ENCODE data around the gene PPP1R10.

PPP1R10 gene

DNA sequence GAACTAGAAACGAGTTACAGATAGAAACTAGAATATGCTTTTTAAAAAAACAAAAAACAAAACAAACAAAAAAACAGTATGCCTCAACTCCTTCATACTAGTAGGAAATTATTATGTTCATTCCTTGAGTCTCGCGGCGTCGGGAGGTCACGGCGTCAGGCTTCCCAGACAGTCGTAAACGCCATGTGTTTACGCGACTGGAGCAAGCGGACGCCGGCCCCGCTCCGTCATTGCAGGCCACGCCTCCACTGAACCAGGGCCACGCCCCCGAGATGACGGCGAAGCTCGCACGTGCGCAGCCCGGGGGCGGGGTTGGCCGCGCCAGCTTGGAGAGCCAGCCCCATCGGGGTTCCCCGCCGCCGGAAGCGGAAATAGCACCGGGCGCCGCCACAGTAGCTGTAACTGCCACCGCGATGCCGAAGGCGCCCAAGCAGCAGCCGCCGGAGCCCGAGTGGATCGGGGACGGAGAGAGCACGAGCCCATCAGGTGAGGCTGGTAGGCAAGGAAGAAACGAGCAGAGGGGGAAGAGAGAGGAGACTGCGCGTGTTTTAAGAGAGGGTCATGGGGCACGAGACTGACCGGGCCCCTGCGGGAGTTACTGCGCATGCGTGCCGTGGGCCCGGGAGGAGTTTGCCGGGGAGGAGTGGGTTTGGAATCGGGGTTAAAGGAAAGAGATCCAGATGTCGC is 45.8 kb downstream of the PPP1R10 start, which contains the start of gene ABCF1:
Gene ABCF1, plus strand, starts transcription at position 368 of the 687 bp plus-strand sequence. Its CDS starts 46 bp downstream, at position 414.
- Histone ChIP-seq H3K79me2 (ENCODE audit: control insufficient read depth, low read length) (peaks cover 53% of the 10 kb centered on the region), H3K27me3 (ENCODE audit: control insufficient read depth, low read length) (no peaks in the 10 kb centered on the region), H3K4me3 (ENCODE audit: low read length) (peak within 1 kb of the TSS; percentile 87), H3K9me2 (replicated peaks; ENCODE audit: control insufficient read depth, low read length) (no peaks in the 10 kb centered on the region), H3F3A (ENCODE audit: control insufficient read depth, insufficient read depth) (no peaks in the 10 kb centered on the region; the same call in 1 of the 2 replicates), H3K36me3 (ENCODE audit: control insufficient read depth, low read length) (peaks cover 35% of the 10 kb centered on the region), H3K27ac (ENCODE audit: low read depth, low read length) (peak within 1 kb of the TSS; percentile 59), H3K9me3 (ENCODE audit: control insufficient read depth, insufficient read depth, low read length) (no peaks in the 10 kb centered on the region), H3K4me1 (ENCODE audit: control insufficient read depth, low read length) (peaks cover 41% of the 10 kb centered on the region), H4K20me1 (ENCODE audit: control insufficient read depth, insufficient read depth, low read depth, low read length) (peaks cover 28% of the 10 kb centered on the region), H3K4me2 (ENCODE audit: low read length) (peak within 1 kb of the TSS; percentile 85)
- TF ChIP-seq EZH2phosphoT487 (IDR thresholded peaks at IDR 0.05; ENCODE audit: borderline replicate concordance, low read length), result no peak
- no peak for TF ChIP-seq CTCF (IDR thresholded peaks at IDR 0.05; ENCODE audit: low read depth, low read length, poor library complexity, severe bottlenecking)

- Histone ChIP-seq H3K27ac (ENCODE audit: low read depth, low read length) (no peak overlapping the region), H3K79me2 (ENCODE audit: control insufficient read depth, low read length) (peaks cover 48% of the 10 kb centered on the region), H3F3A (ENCODE audit: control insufficient read depth, insufficient read depth) (no peaks in the 10 kb centered on the region; the same call in 1 of the 2 replicates), H4K20me1 (ENCODE audit: control insufficient read depth, insufficient read depth, low read depth, low read length) (peaks cover 28% of the 10 kb centered on the region), H3K4me2 (ENCODE audit: low read length) (peak overlapping the region; percentile 85), H3K27me3 (ENCODE audit: control insufficient read depth, low read length) (no peaks in the 10 kb centered on the region), H3K9me3 (ENCODE audit: control insufficient read depth, insufficient read depth, low read length) (no peaks in the 10 kb centered on the region), H3K9me2 (replicated peaks; ENCODE audit: control insufficient read depth, low read length) (no peaks in the 10 kb centered on the region), H3K4me1 (ENCODE audit: control insufficient read depth, low read length) (peaks cover 41% of the 10 kb centered on the region), H3K36me3 (ENCODE audit: control insufficient read depth, low read length) (peaks cover 33% of the 10 kb centered on the region), H3K4me3 (ENCODE audit: low read length) (peak overlapping the region; percentile 87)
- TF ChIP-seq CTCF (IDR thresholded peaks at IDR 0.05; ENCODE audit: low read depth, low read length, poor library complexity, severe bottlenecking), result no peak
- TF ChIP-seq EZH2phosphoT487 (IDR thresholded peaks at IDR 0.05; ENCODE audit: borderline replicate concordance, low read length), result no peak
Observed at GRCh38 chr6:30570740-30571074, 46.3 kb downstream of the PPP1R10 start.

GRCh38 chr6:30570263-30570662 is 46.8 kb downstream of the PPP1R10 start:
- Histone ChIP-seq H3K4me2 (ENCODE audit: low read length) (peak overlapping the region; percentile 85), H3K4me1 (ENCODE audit: control insufficient read depth, low read length) (peaks cover 41% of the 10 kb centered on the region), H4K20me1 (ENCODE audit: control insufficient read depth, insufficient read depth, low read depth, low read length) (peaks cover 28% of the 10 kb centered on the region), H3K27me3 (ENCODE audit: control insufficient read depth, low read length) (no peaks in the 10 kb centered on the region), H3F3A (ENCODE audit: control insufficient read depth, insufficient read depth) (peaks cover 3% of the 10 kb centered on the region; the same call in 1 of the 2 replicates), H3K4me3 (ENCODE audit: low read length) (peak overlapping the region; percentile 87), H3K27ac (ENCODE audit: low read depth, low read length) (no peak overlapping the region), H3K9me3 (ENCODE audit: control insufficient read depth, insufficient read depth, low read length) (no peaks in the 10 kb centered on the region), H3K79me2 (ENCODE audit: control insufficient read depth, low read length) (peaks cover 43% of the 10 kb centered on the region), H3K9me2 (replicated peaks; ENCODE audit: control insufficient read depth, low read length) (no peaks in the 10 kb centered on the region), H3K36me3 (ENCODE audit: control insufficient read depth, low read length) (peaks cover 29% of the 10 kb centered on the region)
- TF ChIP-seq EZH2phosphoT487 (IDR thresholded peaks at IDR 0.05; ENCODE audit: borderline replicate concordance, low read length) (no peak), CTCF (IDR thresholded peaks at IDR 0.05; ENCODE audit: low read depth, low read length, poor library complexity, severe bottlenecking) (no peak)

Measured in DOHH2 (cell line).